Stimulated activated CD8-positive, alpha-beta memory T cell treated with anti-CD3 and anti-CD28 coated beads, Interleukin-12 subunit alpha, Interleukin-12 subunit beta, amount 100 ng/mL, for 24 hours (primary cell): ENCODE measurements around the gene PHLPP1.
"Not testable (repeated sequence)": the region's sequence is repeated elsewhere in the genome, so short reads cannot be mapped to it uniquely, and the experiment has no call there.

ENCODE experiments used
- DNase-seq: peaks from one replicate; pipeline ENCODE4 v3.0.0-alpha.2; 2020; ENCODE audit errors: extremely low read depth

The PHLPP1 gene

GRCh38 chr18:62894681-62895390, 179.5 kb downstream of the PHLPP1 start:
- no peak for DNase-seq

- DNase-seq = no peak
These were observed 181.8 kb downstream of the PHLPP1 start for GRCh38 chr18:62897153-62897552.

- DNase-seq = no peak
These were observed 183.0 kb downstream of the PHLPP1 start for GRCh38 chr18:62898359-62898758.

- no peak for DNase-seq
These were observed 184.2 kb downstream of the PHLPP1 start for GRCh38 chr18:62899534-62899933.

- DNase-seq = no peak
These were observed 185.0 kb downstream of the PHLPP1 start for GRCh38 chr18:62900132-62900883.

GRCh38 chr18:62902776-62903175, 187.4 kb downstream of the PHLPP1 start:
- no peak for DNase-seq

GRCh38 chr18:62904396-62905285, 189.3 kb downstream of the PHLPP1 start:
- no peak for DNase-seq

- DNase-seq = no peak
These were observed 197.5 kb downstream of the PHLPP1 start for GRCh38 chr18:62912885-62913284.

- not testable (repeated sequence) for DNase-seq
These were observed 198.5 kb downstream of the PHLPP1 start for GRCh38 chr18:62913824-62914223.

- no peak for DNase-seq
These were observed 199.6 kb downstream of the PHLPP1 start for GRCh38 chr18:62914871-62915392.

- DNase-seq = no peak
These were observed 203.0 kb downstream of the PHLPP1 start for GRCh38 chr18:62918361-62918760.

- DNase-seq = no peak
These were observed 203.9 kb downstream of the PHLPP1 start for GRCh38 chr18:62919109-62919838.

- DNase-seq = no peak
These were observed 209.8 kb downstream of the PHLPP1 start for GRCh38 chr18:62925031-62925688.

GRCh38 chr18:62928326-62928725, 213.0 kb downstream of the PHLPP1 start:
- no peak for DNase-seq

- no peak for DNase-seq
These were observed 218.0 kb downstream of the PHLPP1 start for GRCh38 chr18:62933261-62933887.

- DNase-seq = no peak
These were observed 220.7 kb downstream of the PHLPP1 start for GRCh38 chr18:62935994-62936393.

- no peak for DNase-seq
These were observed 221.7 kb downstream of the PHLPP1 start for GRCh38 chr18:62937065-62937464.

- DNase-seq = no peak
These were observed 222.7 kb downstream of the PHLPP1 start for GRCh38 chr18:62938006-62938405.

- DNase-seq = no peak
These were observed 223.1 kb downstream of the PHLPP1 start for GRCh38 chr18:62938487-62938886.

- no peak for DNase-seq
These were observed 224.1 kb downstream of the PHLPP1 start for GRCh38 chr18:62939433-62939832.
